Measurements from ENCODE around the gene RHEBL1. TPM values are rescaled to one million over a fixed set of nuclear protein-coding genes. Genes with fewer than 3 reads are reported as not detected.

Gene RHEBL1
- total RNA-seq, 2 donors from 2014 or later = not detected

DNA sequence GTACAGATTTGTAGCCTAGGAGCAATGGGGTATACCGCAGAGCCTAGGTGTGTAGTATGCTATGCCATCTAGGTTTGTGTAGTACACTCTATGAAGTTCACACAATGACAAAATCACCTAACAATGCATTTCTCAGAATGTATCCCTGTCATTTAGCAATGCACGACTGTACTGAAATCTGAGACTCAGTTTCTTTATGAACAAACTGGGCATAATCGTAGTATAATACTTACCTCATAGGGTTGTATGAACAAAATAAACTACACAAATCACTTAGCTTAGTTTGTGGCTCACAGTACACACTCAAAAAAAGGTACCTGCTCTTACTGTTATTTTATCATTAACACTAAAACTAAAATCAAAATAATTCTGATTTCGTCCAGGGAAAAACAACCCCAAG is 44.3 kb downstream of the RHEBL1 start:
- DNase-seq = no peak
- Histone ChIP-seq H3K36me3 (replicated peaks in 1 of 2; ENCODE audit: insufficient read depth in 1 of 2, low read depth in 2 of 2) (peaks cover 26 to 53% of the 10 kb centered on the region in 2 donors), H3K4me3 (no peak overlapping the region), H3K27me3 (no peaks in the 10 kb centered on the region), H3K27ac (no peak overlapping the region), H3K9me3 (no peaks in the 10 kb centered on the region), H3K4me1 (no peaks in the 10 kb centered on the region)
- no peak for ATAC-seq
- intact Hi-C loops (cut with DNase I) = no loop called here
- 92 to 95% methylated on average over 4 of the region's 4 CpGs for WGBS, 2 donors
- TF ChIP-seq, protein P1, sequence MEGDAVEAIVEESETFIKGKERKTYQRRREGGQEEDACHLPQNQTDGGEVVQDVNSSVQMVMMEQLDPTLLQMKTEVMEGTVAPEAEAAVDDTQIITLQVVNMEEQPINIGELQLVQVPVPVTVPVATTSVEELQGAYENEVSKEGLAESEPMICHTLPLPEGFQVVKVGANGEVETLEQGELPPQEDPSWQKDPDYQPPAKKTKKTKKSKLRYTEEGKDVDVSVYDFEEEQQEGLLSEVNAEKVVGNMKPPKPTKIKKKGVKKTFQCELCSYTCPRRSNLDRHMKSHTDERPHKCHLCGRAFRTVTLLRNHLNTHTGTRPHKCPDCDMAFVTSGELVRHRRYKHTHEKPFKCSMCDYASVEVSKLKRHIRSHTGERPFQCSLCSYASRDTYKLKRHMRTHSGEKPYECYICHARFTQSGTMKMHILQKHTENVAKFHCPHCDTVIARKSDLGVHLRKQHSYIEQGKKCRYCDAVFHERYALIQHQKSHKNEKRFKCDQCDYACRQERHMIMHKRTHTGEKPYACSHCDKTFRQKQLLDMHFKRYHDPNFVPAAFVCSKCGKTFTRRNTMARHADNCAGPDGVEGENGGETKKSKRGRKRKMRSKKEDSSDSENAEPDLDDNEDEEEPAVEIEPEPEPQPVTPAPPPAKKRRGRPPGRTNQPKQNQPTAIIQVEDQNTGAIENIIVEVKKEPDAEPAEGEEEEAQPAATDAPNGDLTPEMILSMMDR (IDR thresholded peaks at IDR 0.05) = no peak
- TF ChIP-seq POLR2A (IDR thresholded peaks at IDR 0.05) = no peak

DNA sequence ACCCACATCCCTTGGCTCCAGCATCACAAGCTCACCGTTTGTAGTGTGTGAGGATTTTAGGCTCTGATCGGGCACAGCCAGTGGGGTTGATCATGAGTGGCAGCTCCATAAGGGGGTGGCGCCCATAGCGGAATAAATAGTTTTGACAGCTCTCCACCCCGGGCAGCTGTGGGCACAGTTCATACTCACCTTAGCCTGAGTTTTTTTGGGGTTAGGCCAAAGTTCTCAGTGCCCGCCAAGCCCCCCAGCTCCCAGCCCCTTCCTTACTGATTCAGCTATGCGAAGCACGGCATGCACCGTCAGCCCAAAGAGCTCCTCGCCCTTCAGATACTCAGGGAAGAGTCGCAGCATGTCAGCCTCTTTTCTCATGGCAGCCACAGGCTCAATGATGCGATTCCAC is 45.2 kb downstream of the RHEBL1 start:
- no peak for ATAC-seq
- Histone ChIP-seq H3K36me3 (replicated peaks in 1 of 2; ENCODE audit: insufficient read depth in 1 of 2, low read depth in 2 of 2) (peaks cover 26 to 53% of the 10 kb centered on the region in 2 donors), H3K27me3 (no peaks in the 10 kb centered on the region), H3K27ac (no peak overlapping the region), H3K4me3 (no peak overlapping the region), H3K4me1 (peaks cover under 1% of the 10 kb centered on the region), H3K9me3 (no peaks in the 10 kb centered on the region)
- 86 to 87% methylated on average over 11 to 12 of the region's 12 CpGs for WGBS, 2 donors
- DNase-seq = no peak
- intact Hi-C loops (cut with DNase I) = no loop called here
- TF ChIP-seq POLR2A (IDR thresholded peaks at IDR 0.05) = no peak
- TF ChIP-seq, protein P1 (IDR thresholded peaks at IDR 0.05) = no peak

DNA sequence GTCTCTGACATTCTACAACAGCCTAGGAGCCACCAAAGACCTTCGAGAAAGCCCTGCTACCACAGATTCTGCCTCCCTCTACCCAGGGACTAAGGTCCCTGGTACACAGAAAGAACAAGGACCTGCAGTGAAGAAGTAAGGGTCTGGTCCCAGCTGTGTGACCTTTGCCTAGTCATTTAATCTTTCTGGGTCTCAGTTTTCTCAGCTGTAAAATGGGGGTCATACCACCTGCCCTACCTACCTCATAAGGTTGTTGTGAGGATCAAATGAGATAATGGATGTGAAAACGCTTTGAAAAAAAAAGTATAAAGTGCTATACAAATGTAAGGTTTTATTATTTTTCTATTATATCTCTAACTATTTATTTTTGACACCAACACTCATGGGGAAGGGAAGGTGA is 46.0 kb downstream of the RHEBL1 start:
- DNase-seq (no peak), ATAC-seq (no peak)
- H3K4me3 ChIP-seq = no peak overlapping the region
- intact Hi-C loops (cut with DNase I) = no loop called here
- H3K36me3 ChIP-seq (replicated peaks in 1 of 2; ENCODE audit: insufficient read depth in 1 of 2, low read depth in 2 of 2) = peaks cover 26 to 53% of the 10 kb centered on the region in 2 donors
- no peak for TF ChIP-seq POLR2A (IDR thresholded peaks at IDR 0.05)
- TF ChIP-seq, protein P1 (IDR thresholded peaks at IDR 0.05) = no peak
- no peaks in the 10 kb centered on the region for H3K27me3 ChIP-seq
- 84 to 91% methylated on average over 2 of the region's 2 CpGs for WGBS, 2 donors
- H3K4me1 ChIP-seq = peaks cover 3% of the 10 kb centered on the region
- no peaks in the 10 kb centered on the region for H3K9me3 ChIP-seq
- H3K27ac ChIP-seq = no peak overlapping the region

DNA sequence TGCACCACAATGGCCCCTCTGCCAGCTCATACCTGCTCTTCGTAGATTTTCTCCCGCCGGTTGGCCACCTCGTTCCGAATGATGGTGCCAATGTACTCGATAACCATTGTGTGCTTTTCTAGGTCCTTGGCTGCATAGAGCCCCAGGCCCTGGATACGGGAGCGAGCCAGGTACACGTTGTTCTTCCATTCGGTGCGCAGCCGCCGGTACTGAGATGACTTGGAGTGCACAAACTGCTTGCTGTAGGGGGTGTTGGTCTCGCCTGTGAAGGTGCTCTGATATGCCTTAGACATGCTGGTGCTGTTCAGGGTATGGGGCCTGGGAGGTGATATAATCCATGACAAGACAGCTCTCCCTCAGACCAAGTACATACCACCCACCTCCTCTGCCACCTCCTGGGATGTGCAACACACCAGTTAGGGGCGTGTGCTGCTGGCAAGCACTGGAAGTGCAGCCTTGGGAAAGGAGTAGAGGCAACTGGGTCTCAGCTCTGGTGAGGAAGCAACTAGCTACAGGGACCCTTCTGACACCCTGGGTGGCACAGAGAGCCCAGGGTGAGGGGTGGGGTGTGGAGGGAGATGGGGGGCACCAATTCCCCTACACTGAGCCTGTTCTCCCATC is 47.1 kb downstream of the RHEBL1 start:
- no peaks in the 10 kb centered on the region for H3K9me3 ChIP-seq
- no peaks in the 10 kb centered on the region for H3K27me3 ChIP-seq
- H3K36me3 ChIP-seq (replicated peaks in 1 of 2; ENCODE audit: insufficient read depth in 1 of 2, low read depth in 2 of 2) = peaks cover 25 to 45% of the 10 kb centered on the region in 2 donors
- H3K27ac ChIP-seq = no peak overlapping the region
- H3K4me1 ChIP-seq = peaks cover 7% of the 10 kb centered on the region
- WGBS, 2 donors = 79 to 89% methylated on average over 14 to 15 of the region's 15 CpGs
- TF ChIP-seq, protein P1 (IDR thresholded peaks at IDR 0.05) = no peak
- TF ChIP-seq POLR2A (IDR thresholded peaks at IDR 0.05) = no peak
- no peak overlapping the region for H3K4me3 ChIP-seq
- intact Hi-C loops (cut with DNase I) = no loop called here
- no peak for ATAC-seq
- no peak for DNase-seq

DNA sequence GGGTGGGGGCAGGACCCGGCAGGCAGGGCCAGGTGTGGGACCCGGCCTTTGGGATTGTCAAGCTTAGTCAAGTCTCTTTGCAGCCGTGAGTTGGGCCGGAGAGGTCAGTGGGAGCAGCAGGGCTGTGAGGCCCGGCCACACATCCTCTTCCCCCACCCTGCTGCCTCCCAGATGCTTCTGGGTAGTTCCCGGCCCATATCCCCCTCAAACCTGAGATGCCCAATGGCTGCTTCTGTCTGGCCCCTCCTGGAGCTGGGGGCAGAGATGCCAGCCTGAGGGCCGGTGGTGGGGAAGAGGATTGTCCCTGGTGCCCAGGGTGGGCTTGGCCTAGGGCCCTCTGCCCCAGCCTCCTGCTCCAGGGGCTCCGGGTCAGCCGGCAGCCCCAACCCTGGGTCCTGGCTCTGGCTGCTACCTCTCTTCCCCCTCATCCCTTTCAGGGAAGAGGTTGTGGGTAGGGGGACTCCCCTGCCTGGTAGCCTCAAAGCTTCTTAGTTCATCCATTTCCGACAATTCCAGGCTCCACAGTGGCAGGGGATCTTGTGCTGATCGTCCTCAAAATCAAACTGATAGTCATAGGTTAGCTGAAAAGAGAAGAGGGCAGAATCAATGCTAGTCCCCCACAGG is 48.4 kb downstream of the RHEBL1 start:
- peaks cover 13% of the 10 kb centered on the region for H3K4me1 ChIP-seq
- peaks cover 15 to 35% of the 10 kb centered on the region in 2 donors for H3K36me3 ChIP-seq (replicated peaks in 1 of 2; ENCODE audit: insufficient read depth in 1 of 2, low read depth in 2 of 2)
- ATAC-seq (no peak), DNase-seq (no peak)
- intact Hi-C loops (cut with DNase I) = no loop called here
- 75 to 81% methylated on average over 7 to 11 of the region's 11 CpGs for WGBS, 2 donors
- H3K27ac ChIP-seq = no peak overlapping the region
- no peak overlapping the region for H3K4me3 ChIP-seq
- TF ChIP-seq, protein P1 (IDR thresholded peaks at IDR 0.05) = no peak
- TF ChIP-seq POLR2A (IDR thresholded peaks at IDR 0.05) = no peak
- no peaks in the 10 kb centered on the region for H3K9me3 ChIP-seq
- H3K27me3 ChIP-seq = no peaks in the 10 kb centered on the region

Data from body of pancreas (tissue), 4 donors.